ENCODE results near the gene NANOS3. TPM values are rescaled to one million over a fixed set of nuclear protein-coding genes. Genes with fewer than 3 reads are reported as not detected.
"Not testable (repeated sequence)": the region's sequence is repeated elsewhere in the genome, so short reads cannot be mapped to it uniquely, and the experiment has no call there.

NANOS3 gene
- total RNA-seq, 1 experiment from 2014 or later = not detected

DNA sequence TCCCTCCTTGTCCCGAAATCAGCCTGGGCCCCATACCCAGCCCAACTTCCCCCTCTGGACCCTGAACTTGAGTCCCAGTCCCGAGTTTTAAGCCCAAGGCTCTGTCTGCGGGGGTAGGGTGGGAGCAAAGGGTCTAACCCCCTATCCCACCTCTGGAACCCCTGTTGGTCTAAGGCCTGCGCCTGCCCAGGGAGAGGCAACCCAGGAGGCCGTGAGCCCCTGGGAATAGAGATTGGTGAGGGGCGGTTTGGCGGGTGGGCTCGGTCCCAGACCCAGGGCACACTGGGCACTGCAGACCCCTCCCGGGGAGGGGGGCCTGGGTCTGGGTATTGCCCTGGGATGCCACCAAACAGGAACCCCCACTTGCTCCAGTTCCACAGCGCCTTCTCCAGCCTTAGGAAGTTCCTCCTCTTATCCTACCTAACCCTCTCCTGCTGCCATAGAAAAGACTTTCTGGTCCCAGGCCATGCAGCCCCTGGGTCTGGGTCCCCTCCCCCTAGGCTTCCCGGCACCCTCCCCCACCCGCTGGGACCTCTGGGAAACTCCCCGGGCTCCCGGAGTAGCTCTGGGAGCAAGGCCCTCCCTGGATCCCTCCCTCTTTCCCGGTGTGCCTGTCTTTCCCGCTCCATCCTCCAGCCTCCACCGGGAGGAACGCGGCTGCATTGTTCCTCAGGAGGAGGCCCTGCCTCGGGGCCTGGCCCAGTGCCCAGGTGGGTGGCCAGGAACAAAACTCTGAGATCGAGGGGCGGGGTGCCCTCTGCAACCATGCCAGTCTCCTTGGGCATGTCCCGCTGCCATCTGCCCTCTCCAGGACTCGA is 33.6 kb upstream of the NANOS3 start:
- peak; percentile 67 for DNase-seq (ENCODE audit: low spot score)

DNA sequence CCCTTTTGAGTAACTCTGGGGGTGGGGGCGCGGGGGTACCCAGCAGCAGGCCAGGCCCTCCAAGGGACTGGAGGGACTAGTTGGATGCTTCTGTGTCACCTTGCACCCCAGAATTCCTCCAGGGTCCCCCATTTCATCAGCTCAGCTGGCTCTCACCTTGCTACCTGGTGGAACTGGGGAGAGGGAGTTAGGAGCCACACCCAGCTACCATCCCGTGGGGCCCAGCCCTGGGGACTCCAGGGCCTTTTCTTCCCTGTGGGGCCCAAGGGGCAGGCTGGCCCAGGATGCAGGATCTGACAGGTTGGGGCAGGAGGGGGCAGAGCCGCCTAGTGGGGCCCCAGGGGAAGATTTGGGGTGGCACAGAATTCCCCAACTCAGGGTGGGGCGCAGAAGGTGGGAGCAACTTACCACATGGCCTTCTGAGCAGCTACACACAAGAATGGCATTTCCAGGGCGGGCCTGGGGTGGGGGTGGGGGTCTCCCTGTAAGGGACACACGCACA is 32.8 kb upstream of the NANOS3 start:
- DNase-seq (ENCODE audit: low spot score) = peak; percentile 55

DNA sequence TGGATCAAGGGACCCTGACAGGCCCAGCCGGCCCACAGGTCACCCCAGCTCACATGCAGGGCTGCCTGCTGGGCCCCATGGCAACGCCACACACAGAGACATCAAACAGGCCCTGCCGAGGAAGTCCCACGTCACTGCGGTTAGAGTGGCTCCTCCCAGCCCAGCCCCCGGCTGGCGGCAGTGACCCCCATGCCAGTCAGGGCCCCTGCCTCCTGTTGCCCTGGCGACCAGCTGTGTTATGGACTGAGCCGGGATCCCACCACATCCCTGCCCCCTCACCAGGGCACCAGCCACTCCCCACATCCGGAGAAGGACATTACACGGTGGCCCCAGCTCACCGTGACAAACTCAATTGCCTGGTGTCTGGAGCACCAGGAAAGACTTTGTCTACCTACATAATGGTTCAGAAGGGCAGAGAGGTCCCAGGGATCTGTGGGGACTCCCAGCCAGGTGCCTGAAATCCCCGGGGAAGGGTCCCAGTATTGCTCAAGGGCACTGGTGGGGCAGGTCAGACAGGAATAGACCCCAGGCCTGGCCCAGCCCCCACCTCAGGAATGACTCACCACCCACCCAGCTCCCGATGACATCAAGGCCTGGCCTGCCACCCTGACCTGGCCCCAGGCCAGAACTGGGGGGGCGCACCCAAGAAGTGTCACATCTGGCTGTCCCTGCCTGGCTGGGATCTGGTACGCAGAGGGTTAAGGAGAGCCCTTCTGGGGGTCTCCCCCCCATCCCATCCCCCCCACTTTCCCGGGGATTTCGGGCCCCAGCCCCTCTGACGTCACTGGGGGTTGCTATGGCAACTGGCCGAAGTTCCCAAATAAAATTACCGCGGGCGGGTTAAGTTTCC is 30.2 kb upstream of the NANOS3 start:
- peak; percentile 95 for DNase-seq (ENCODE audit: low spot score)

DNA sequence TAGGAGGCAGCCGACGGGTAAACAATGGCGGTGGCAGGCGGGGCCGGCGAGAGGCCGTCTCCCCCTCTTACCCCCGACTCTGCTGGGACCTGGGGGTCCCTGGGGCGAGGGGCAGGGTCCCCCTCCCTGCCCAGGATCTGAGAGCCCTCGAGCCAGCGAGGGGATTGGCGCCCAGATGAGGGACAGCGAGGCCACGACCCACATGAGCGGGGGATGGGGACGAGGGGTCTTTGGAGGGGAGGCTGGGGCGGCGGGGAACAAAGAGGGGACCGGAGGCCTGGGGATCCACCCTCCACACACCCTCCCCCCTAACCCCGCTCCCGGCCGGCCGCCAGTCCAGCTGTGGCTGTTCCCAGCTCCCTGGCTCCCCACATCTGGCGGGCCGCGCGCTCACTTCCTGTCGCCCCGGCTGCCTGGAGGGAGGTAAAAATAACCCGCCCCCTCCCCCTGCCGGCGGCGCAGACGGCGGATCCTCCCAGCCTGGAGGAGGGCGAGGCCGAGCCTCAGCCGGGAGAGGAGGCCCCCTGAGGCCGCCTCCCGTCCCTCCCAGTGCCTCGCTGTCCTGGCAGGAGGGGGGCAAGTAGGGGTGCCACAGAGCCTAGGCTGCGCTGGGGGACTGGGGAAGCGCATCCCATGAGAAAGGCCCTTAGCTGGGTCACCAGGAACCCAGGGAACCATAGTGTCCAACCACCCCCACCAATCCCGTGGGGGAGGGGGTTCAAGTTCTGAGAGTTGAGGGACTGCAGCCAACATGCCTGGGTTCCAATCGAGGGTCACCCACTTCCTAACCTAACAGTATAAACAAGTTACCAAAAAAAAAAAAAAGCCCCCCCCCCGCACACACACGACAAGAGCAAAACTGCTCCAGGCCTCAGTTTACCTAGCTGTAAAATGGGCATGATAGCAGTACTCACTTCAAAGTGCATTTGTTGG is 29.3 kb upstream of the NANOS3 start:
- peak; percentile 80 for DNase-seq (ENCODE audit: low spot score)

DNA sequence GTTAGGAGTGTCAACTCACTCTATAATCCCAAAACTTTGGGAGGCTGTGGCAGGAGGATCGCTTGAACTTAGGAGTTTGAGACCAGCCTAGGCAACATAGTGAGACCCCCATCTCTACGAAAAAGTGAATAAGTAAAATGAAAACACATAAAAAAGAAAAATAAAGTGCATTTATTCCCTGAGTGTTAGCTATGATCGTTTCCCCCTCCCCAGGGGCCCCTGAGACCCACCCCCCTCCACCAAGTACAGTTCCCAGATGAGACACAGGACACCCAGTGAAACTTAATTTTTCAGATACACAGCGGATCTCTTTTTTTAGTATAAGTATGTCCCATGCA is 28.6 kb upstream of the NANOS3 start:
- no peak for DNase-seq (ENCODE audit: low spot score)

DNA sequence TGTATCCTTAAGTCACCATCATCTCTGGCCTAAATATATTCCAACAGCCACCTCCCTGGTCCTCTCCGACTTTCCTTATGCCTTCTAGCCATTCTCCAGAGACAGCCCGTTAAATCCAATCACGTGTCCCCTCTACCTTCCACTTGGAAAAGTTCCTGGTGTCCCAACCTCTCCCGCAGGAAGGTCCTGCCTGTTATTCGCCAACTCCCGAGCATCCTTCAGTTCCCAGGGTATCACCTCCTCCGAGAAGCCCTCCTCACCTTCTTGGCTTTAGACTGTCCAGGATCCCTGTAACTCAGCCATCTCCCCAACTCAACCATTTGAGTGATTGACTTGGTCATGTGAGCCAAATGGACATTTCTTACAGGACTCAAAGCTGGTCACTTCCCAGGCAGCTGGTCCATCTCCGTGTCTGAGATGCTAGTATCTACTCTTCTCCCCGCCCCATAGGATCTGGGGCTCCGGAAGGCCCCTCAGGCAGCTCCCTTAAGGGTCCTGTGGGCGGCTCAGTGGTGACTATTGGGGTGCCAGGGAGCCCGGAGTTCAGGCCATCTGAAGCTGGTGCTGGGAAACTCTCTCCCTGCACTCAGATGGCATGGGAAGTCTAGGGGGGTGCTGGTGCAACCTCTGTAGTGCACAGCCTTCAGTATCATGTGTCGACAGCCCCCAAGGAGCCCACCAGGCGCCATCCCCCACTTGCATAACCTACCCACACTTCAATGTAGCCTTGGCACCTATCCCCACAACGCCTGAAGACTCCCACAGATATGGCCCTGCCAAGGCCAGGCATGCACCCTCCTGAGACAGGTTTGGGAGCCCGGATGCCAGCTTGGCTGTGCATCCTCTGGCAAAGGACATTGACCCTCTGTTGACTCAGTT is 27.9 kb upstream of the NANOS3 start:
- DNase-seq (ENCODE audit: low spot score) = peak; percentile 51

DNA sequence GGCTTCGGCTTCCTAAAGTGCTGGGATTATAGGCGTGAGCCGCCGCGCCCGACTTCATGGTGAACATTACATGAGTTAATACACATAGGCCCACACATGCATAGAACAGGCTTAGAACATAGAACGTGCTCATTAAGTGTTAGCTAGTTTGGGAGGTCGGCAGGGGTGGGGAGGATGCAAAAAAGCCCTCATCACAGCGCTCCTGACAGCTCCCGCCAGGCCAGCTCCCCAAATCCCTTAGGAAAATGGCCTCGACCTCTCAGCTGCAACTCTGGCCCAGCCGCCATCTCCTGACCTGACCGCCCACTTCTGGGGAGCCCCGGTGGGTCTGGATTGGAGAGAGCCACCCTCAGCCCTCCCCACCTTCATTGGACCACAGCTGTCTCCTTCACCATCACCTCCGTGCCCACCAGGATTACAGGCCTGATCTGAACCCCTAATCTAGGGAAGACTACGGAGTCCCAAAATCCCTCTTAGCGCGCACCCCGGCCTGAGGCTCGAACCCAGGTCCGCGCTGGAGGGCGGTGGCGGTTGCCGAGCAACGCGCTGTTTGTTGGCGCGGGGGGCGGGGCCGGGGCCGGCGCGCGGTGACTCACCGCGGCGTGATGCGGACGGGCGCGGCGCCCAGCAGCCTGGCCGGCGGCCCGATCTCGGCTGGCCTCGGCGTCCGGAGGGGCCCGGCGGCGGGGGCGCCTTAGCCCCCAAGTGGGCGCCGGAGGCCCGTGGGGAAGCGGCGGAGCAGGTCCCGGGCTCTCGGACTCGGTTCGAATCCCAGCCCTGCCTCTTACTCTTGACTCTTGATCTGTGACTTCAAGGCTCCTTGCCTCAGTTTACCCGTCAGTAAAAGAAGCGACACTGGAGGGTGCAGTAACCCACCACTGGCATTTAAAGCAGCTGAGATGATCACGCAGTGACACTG is 26.7 kb upstream of the NANOS3 start:
- DNase-seq (ENCODE audit: low spot score) = peak; percentile 73

DNA sequence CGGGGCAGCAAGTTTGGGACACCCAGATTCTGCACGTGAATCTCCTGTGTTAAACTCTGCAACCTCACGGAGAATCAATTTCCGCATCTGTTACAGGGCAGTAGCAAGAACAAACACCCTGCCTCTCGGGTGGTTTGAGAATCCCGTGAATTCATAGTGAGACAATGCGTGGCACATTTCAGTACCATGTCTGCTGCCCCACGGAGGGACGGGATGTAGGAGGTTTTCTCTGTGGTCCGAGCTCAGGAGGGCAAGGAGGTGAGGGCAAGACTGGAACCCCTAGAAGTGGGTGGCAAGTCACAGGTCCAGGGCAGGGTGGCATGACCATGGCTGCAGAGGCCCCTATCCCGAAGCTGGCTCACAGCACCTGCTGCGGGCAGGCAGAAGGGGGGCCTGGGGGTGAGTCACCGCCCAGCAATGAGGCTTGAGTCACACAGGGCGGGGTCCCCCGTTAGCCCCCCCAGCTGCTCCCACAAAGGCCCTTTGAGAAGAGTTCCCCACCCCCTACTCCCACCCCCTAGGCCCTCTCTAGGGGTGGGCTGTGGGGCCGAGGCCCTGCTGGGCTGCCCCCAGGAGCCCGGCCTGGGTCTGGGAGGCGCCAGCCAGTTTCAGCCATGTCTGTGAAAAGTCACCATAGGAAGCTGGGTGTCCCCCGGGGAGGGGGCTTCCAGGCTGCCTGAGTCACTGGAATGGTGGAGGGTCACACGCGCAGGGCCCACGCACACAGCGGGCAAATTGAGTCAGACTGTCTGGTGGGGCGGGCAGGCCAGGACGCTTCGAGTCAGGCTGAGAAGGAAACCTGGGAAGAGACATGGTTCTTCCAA is 25.8 kb upstream of the NANOS3 start:
- DNase-seq (ENCODE audit: low spot score) = peak; percentile 90

DNA sequence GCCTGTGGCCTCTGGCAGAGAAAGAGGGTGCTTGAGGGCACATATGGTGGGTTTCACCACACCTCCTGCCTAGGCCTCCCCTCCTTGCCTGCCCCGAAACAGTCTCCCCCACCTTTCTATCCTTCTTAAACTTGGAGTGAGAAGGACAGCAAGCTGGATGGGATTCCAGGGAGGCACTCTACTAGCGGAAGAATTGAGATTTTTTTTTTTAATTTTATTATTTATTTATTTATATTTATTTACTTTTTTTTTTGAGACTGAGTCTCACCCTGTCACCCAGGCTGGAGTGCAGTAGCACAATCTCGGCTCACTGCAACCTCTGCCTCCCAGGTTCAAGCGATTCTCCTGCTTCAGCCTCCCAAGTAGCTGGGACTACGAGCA is 25.2 kb upstream of the NANOS3 start:
- DNase-seq (ENCODE audit: low spot score) = not testable (repeated sequence)

DNA sequence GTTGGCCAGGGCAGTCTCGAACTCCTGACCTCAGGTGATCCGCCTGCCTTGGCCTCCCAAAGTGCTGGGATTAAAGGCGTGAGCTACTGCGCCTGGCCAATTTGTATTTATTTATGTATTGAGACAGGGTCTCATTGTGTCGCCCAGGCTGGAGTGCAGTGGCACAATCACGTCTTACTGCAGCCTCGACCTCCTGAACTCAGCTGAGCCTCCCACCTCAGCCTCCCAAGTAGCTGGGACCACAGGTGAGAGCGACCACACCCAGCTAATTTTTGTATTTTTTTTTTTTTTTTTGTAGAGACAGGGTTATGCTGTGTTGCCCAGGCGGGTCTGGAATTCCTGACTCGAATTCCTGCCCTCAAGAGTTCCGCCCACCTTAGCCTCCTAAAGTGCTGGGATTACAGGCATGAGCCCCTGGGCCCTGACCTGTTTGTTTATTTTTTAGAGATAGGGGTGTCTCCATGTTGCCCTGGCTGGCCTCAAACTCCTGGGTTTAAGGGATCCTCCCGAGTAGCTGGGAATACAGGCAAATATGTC is 24.7 kb upstream of the NANOS3 start:
- DNase-seq (ENCODE audit: low spot score) = not testable (repeated sequence)

DNA sequence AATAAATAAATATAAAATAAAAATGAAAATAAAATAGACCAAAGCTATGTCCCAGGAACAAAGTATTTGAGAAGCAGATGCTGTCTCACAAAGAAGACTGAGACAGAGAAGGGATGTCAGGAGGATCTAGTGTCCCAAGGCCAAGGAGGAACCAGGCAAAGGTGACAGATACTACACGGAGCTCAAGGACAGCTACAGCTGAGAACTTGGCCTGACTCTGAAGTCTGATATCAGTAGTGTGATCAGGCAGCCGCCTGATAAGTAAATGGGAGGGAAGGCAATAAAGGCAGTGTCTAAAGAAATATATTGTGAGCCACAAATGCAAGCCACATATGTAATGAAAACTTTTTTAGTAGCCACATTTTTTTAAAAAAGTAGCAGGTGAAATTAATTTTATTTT is 20.4 kb upstream of the NANOS3 start:
- DNase-seq (ENCODE audit: low spot score) = no peak

DNA sequence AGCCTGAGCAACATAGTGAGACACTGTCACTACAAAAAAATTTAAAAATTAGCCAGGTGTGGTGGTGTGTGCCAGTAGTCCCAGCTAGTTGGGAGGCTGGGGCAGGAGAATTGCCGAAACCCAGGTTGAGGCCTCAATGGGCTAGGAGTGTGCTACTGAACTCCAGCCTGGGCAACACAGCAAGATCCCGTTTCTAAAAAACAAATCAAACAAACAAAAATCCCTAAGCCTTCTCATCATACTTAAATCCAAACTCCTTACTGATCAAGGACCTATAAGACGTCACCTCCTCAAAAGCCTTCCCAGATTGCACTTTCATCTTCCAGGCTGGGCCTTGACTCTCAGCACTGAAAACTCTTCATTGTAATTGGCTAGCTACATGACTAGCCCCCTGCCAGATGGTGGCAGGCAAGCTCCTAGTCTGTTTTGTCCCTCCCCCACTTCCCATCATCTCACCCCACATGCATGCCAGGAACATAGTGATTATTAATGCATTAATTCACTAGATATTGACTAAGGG is 17.5 kb upstream of the NANOS3 start:
- DNase-seq (ENCODE audit: low spot score) = no peak

DNA sequence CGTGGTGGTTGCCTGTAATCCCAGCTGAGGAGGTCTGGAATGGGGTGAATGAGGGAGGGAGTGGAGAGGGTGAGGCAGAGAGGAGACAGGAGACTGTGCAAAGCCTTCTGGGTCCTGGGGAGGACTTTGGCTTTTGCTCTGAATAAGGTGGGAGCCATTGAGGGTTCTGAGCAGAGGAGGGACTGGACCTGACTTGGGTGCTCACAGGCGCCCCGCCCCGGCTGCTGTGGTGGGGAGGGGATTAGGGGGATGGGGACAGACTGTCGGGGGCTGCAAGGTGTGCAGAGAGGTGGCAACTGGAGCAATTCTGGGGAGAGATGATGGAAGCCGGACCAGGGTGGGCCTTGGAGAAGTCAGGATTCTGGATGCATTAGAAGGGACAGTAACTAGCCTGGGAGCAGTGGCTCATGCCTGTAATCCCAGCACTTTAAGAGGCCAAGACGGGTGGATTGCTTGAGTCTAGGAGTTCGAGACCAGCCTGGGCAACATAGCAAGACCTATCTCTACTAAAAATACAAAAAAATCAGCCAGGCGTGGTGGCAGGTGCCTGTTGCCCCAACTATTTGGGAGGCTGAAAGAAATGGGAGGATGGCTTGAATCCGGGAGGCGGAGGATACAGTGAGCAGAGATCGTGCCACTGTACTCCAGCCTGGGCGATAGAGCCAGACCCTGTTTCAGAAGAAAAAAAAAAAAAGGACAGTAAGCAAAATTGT is 16.1 kb upstream of the NANOS3 start:
- no peak for DNase-seq (ENCODE audit: low spot score)

DNA sequence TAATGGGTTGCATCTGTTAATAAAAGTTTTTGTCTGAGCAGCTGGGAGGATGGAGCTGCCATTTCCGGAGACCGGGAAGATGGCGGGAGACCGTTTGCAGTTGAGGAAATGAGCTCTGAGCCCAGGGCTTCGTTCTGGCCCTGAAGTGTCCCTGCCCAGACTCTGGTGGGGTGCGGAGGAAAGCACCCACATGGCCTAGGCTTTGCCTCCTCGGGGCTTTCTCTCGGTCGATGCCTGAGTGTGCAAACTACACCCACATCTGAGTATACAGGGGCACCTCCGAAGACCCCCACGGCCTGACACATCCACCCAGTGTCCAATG is 15.6 kb upstream of the NANOS3 start:
- DNase-seq (ENCODE audit: low spot score) = no peak

DNA sequence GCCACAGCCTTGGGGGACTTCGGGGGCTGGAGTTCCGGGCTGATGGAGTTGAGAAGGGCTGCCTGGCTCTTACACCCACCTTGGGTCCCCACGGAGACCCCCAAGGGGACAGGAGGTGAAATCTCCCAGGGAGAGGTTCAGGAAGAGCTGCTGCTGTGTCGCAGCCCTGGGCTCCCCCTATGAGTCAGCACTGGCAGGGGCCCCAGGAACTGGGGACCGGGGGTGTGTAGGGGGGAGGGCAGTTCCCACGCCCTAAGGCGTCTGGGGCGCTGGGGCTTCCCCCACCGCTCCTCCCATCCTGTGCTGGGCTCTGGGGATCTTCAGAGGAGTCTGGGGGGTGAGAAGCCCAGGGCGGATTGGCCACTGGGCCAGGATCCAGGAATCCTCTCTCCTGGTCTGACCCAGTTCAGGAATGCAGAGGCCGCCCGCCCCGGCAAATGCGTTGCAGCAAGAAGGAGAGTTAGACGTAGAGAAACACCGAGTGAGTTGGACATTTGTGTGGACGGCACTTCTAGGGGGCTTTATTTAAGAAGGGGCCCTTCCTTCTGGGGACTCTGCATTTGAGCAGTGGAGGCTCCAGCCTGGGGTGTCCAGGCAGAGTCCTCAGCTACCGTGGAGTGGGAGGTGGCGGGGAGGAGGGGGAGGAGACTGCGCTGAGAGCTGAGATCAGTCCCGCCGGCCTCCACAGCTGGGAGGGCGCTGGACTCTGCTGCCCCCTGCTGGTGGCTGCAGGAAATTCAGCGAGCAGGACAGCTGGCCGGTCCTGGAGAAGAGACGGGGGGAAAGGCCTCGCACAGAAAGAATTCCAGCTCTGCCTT is 15.0 kb upstream of the NANOS3 start:
- DNase-seq (ENCODE audit: low spot score) = peak; percentile 86

DNA sequence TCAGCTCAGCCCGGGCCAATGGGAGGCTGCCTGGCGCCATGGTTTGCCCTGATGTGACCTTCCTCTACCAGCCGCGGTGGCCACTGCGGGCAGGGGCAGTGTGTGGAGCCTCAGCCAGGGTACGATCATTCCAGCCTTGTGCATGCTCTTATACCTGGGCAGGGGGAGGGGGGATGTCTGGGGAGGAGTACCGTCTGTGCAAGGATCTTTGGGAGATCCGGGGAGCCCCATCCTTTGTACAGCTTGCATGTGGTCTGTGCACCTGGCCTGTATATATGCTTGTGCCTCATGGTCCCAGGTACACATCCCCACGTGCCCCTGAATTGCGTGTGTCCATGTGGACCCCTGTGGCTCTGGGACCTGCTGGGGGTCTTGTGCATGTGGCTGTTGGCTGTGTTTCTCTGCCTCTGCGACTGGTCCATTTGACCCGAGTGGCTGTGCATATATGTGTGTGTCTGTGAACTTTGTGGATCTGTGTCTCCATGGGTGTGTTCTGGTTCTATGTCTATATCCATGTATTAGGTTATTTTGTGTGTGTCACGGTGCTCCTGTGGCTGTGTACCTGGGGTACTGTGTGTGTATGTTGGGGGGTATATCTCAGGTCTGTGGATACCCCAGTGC is 12.8 kb upstream of the NANOS3 start:
- DNase-seq (ENCODE audit: low spot score) = no peak
